GM23338 (cell line): ENCODE measurements around the gene ZFAND6. TPM values are rescaled to one million over a fixed set of nuclear protein-coding genes. Genes with fewer than 3 reads are reported as not detected.

ENCODE experiments used
- ATAC-seq: fragments of 200-7000 bp; cut with Tn5 transposase; 3 replicates; pipeline ENCODE4 v1.9.1; 2020
- DNase-seq: peaks from one replicate; pipeline ENCODE4 v3.0.0-alpha.2; 2015; ENCODE audit warnings: low spot score
- H2AFZ ChIP-seq: fragments of 200-600 bp; sonication (generic); 2 replicates; pipeline ENCODE4 v1.8.0; 2016; ENCODE audit warnings: antibody characterized with exemption, mild to moderate bottlenecking, moderate library complexity
- H3F3A ChIP-seq: fragments of 200-600 bp; sonication (generic); replicated peaks from 2 replicates; pipeline ENCODE4 v1.8.0; 2017; ENCODE audit warnings: antibody characterized with exemption, mixed run types, low read depth
- H3K27ac ChIP-seq: fragments of 200-600 bp; sonication (generic); 2 replicates; pipeline ENCODE4 v1.6.1; 2016; ENCODE audit warnings: low read depth
- H3K27me3 ChIP-seq: fragments of 200-600 bp; sonication (generic); 2 replicates; pipeline ENCODE4 v1.8.0; 2016; ENCODE audit warnings: mild to moderate bottlenecking, mixed run types, moderate library complexity; ENCODE audit not compliant: insufficient read depth
- H3K36me3 ChIP-seq: fragments of 200-600 bp; sonication (generic); 2 replicates; pipeline ENCODE4 v1.8.0; 2016; ENCODE audit warnings: mild to moderate bottlenecking; ENCODE audit not compliant: insufficient read depth
- H3K4me1 ChIP-seq: fragments of 200-600 bp; sonication (generic); 2 replicates; pipeline ENCODE4 v1.8.0; 2016; ENCODE audit warnings: mild to moderate bottlenecking, moderate library complexity; ENCODE audit not compliant: insufficient read depth
- H3K4me2 ChIP-seq: fragments of 200-600 bp; sonication (generic); 2 replicates; pipeline ENCODE4 v1.7.1; 2017; ENCODE audit warnings: mixed run types
- H3K4me3 ChIP-seq: fragments of 200-600 bp; sonication (generic); 2 replicates; pipeline ENCODE4 v1.6.1; 2016; ENCODE audit warnings: mixed run types
- H3K79me2 ChIP-seq: fragments of 200-600 bp; sonication (generic); replicated peaks from 2 replicates; pipeline ENCODE4 v1.8.0; 2017; ENCODE audit warnings: mild to moderate bottlenecking; ENCODE audit not compliant: insufficient read depth
- H3K9me2 ChIP-seq: fragments of 200-600 bp; sonication (generic); 2 replicates; pipeline ENCODE4 v1.8.0; 2017; ENCODE audit not compliant: insufficient read depth
- H4K20me1 ChIP-seq: fragments of 200-600 bp; sonication (generic); replicated peaks from 2 replicates; pipeline ENCODE4 v1.8.0; 2017; ENCODE audit warnings: mild to moderate bottlenecking; ENCODE audit not compliant: insufficient read depth
- H3K27ac Mint-ChIP-seq: 2 replicates; pipeline ENCODE4 v1.8.0; 2020; ENCODE audit warnings: inconsistent platforms, mild to moderate bottlenecking, moderate library complexity, mixed read lengths
- H3K27me3 Mint-ChIP-seq: 3 replicates; pipeline ENCODE4 v1.8.0; 2022; ENCODE audit warnings: low read depth, mild to moderate bottlenecking, moderate library complexity, mixed read lengths, inconsistent platforms; ENCODE audit not compliant: insufficient read depth, poor library complexity
- H3K36me3 Mint-ChIP-seq: 3 replicates; pipeline ENCODE4 v1.8.0; 2021; ENCODE audit warnings: low read depth, mild to moderate bottlenecking, inconsistent platforms, moderate library complexity, mixed read lengths
- H3K4me1 Mint-ChIP-seq: 3 replicates; pipeline ENCODE4 v1.8.0; 2020; ENCODE audit warnings: mild to moderate bottlenecking, inconsistent platforms, mixed read lengths
- H3K4me3 Mint-ChIP-seq: 3 replicates; pipeline ENCODE4 v1.8.0; 2021; ENCODE audit warnings: moderate library complexity, mild to moderate bottlenecking, inconsistent platforms, mixed read lengths
- H3K9me3 Mint-ChIP-seq: 3 replicates; pipeline ENCODE4 v1.8.0; 2020; ENCODE audit warnings: moderate library complexity, mild to moderate bottlenecking, inconsistent platforms, mixed read lengths
- CREB1 ChIP-seq: fragments of 250-450 bp; sonication (Bioruptor Pico); IDR thresholded peaks from 2 replicates; pipeline ENCODE4 v1.5.0; 2020; ENCODE audit warnings: low read depth, mild to moderate bottlenecking, moderate library complexity
- EZH2 ChIP-seq: fragments of 200-600 bp; sonication (generic); IDR thresholded peaks from one replicate; pipeline ENCODE4 v1.8.0; 2017; ENCODE audit warnings: antibody characterized with exemption, mild to moderate bottlenecking, low read depth; ENCODE audit not compliant: unreplicated experiment
- EZH2phosphoT487 ChIP-seq: fragments of 200-600 bp; sonication (generic); IDR thresholded peaks from one replicate; pipeline ENCODE4 v1.8.1; 2018; ENCODE audit warnings: antibody characterized with exemption; ENCODE audit not compliant: unreplicated experiment
- JUNB ChIP-seq: IDR thresholded peaks from one replicate; pipeline ENCODE4 v1.6.1; 2016; ENCODE audit warnings: antibody characterized with exemption; ENCODE audit not compliant: unreplicated experiment
- NANOG ChIP-seq: IDR thresholded peaks from 2 replicates; pipeline ENCODE4 v1.6.1; 2016; ENCODE audit warnings: antibody characterized with exemption, borderline replicate concordance
- POLR2AphosphoS5 ChIP-seq: IDR thresholded peaks from 2 replicates; pipeline ENCODE4 v1.6.1; 2016; ENCODE audit warnings: antibody characterized with exemption, low read depth
- STAT1 ChIP-seq: IDR thresholded peaks from one replicate; pipeline ENCODE4 v1.6.1; 2016; ENCODE audit warnings: antibody characterized with exemption; ENCODE audit not compliant: unreplicated experiment
- ZNF331 ChIP-seq: fragments of 250-450 bp; sonication (Bioruptor Pico); IDR thresholded peaks from 2 replicates; pipeline ENCODE4 v1.5.0; 2020; ENCODE audit warnings: low read depth, mild to moderate bottlenecking, moderate library complexity
- polyA plus RNA-seq: library from polyadenylated mRNA; unstranded; fragments of >200 nt; fragmentation: Nextera tagmentation; extraction: Ambion mirVana; gene quantifications from 2 replicates; pipeline ENCODE4 v1.2.1, GENCODE V29; 2016
- total RNA-seq: library from RNA; depleted of rRNA; stranded (reverse); fragments of >200 nt; shearing (Covaris generic); gene quantifications from 2 replicates; pipeline ENCODE4 v1.2.3, GENCODE V29; 2014
- TF ChIP-seq, protein P1 (sequence below), 2 experiments: fragments of 200-600 bp in 1 of 2; sonication (generic) in 1 of 2; conservative IDR thresholded peaks; 2 replicates each; pipeline versions ENCODE4 v1.5.1 to v1.6.1; 2016 to 2017; ENCODE audit warnings: antibody characterized with exemption in 2 of 2, low read depth in 2 of 2, mild to moderate bottlenecking in 2 of 2, moderate library complexity in 1 of 2
- TF ChIP-seq, protein P2 (sequence below): IDR thresholded peaks from one replicate; pipeline ENCODE4 v1.6.1; 2018; ENCODE audit warnings: antibody characterized with exemption; ENCODE audit not compliant: unreplicated experiment
- TF ChIP-seq, protein P3 (sequence below): fragments of 250-450 bp; sonication (Bioruptor Pico); IDR thresholded peaks from 2 replicates; pipeline ENCODE4 v1.5.0; 2020; ENCODE audit warnings: mild to moderate bottlenecking, moderate library complexity

ZFAND6 gene
- total and polyA plus RNA-seq, 2 experiments from 2014 or later = 205 to 292 TPM

DNA sequence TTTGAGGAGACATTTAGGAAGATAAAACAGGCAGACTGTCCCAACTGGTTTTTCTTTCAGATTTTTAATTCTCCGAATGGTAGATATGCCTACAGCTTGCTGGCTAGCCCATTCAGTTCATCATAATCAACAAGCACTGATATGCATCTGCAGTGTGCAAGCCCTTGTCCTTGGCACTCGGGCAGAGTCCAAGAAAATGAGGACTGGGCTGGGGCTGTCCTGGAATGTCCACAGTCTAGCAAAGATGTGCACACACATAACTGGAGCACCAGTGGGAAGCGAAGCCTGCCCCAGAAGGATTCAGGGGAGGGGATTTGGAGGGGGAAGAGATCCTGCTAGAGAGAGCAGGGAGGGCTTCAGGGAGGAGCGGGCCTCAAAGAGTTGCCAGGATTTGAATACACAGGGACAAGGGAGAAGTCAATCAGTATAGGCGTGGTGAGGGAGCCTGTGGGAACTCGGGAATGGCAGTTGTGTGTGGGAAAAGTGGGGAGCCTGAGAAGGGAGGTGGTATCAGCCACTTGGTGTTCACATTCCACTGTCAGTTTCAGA is 102.1 kb downstream of the ZFAND6 start (continued):
- TF ChIP-seq, protein P1, sequence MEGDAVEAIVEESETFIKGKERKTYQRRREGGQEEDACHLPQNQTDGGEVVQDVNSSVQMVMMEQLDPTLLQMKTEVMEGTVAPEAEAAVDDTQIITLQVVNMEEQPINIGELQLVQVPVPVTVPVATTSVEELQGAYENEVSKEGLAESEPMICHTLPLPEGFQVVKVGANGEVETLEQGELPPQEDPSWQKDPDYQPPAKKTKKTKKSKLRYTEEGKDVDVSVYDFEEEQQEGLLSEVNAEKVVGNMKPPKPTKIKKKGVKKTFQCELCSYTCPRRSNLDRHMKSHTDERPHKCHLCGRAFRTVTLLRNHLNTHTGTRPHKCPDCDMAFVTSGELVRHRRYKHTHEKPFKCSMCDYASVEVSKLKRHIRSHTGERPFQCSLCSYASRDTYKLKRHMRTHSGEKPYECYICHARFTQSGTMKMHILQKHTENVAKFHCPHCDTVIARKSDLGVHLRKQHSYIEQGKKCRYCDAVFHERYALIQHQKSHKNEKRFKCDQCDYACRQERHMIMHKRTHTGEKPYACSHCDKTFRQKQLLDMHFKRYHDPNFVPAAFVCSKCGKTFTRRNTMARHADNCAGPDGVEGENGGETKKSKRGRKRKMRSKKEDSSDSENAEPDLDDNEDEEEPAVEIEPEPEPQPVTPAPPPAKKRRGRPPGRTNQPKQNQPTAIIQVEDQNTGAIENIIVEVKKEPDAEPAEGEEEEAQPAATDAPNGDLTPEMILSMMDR (conservative IDR thresholded peaks at IDR 0.05; ENCODE audit: low read depth in 2 of 2) = no peak
- TF ChIP-seq EZH2phosphoT487 (no peak), NANOG (no peak), ZNF331 (CRISPR knock-in tag) (no peak), POLR2AphosphoS5 (no peak)

DNA sequence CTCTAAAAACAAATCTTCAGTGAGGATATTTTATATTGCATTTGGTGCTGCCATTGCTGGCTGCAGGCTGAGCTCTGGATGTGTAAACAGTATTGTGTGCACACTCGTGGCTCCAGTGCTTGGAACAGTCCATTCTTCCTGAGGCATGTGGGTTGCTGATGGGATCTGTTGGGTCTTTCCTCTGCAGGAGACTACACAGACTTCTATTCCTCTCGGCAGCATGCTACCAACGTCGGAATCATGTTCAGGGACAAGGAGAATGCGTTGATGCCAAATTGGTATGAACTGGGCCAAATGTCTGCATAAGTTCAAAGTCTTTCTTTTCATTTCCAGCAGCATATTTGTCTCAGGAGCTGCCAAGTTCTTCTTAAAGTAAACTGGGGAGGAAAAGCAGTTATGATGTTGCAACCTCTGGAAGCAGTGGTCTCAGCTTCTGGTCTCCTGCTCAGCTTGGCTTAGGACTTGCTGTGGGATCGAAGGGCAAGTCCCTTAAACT is 102.6 kb downstream of the ZFAND6 start:
- no peak overlapping the region for H3K27ac Mint-ChIP-seq
- Histone ChIP-seq H3K27me3 (no peaks in the 10 kb centered on the region), H2AFZ (no peak overlapping the region), H3K36me3 (no peaks in the 10 kb centered on the region; the same call in none of the 2 replicates), H3K4me1 (no peaks in the 10 kb centered on the region), H3K4me3 (no peak overlapping the region), H3K27ac (no peak overlapping the region), H3K4me2 (no peak overlapping the region), H3K9me2 (no peaks in the 10 kb centered on the region), H4K20me1 (no peaks in the 10 kb centered on the region), H3K79me2 (no peaks in the 10 kb centered on the region), H3F3A (no peaks in the 10 kb centered on the region)
- H3K27me3 Mint-ChIP-seq = peaks cover 7% of the 10 kb centered on the region
- H3K4me3 Mint-ChIP-seq = no peak overlapping the region
- H3K9me3 Mint-ChIP-seq = no peaks in the 10 kb centered on the region; the same call in 2 of the 3 replicates
- ATAC-seq (no peak), DNase-seq (no peak)
- no peaks in the 10 kb centered on the region for H3K4me1 Mint-ChIP-seq
- peaks cover 27% of the 10 kb centered on the region for H3K36me3 Mint-ChIP-seq
- no peak for TF ChIP-seq EZH2
- TF ChIP-seq, protein P2, sequence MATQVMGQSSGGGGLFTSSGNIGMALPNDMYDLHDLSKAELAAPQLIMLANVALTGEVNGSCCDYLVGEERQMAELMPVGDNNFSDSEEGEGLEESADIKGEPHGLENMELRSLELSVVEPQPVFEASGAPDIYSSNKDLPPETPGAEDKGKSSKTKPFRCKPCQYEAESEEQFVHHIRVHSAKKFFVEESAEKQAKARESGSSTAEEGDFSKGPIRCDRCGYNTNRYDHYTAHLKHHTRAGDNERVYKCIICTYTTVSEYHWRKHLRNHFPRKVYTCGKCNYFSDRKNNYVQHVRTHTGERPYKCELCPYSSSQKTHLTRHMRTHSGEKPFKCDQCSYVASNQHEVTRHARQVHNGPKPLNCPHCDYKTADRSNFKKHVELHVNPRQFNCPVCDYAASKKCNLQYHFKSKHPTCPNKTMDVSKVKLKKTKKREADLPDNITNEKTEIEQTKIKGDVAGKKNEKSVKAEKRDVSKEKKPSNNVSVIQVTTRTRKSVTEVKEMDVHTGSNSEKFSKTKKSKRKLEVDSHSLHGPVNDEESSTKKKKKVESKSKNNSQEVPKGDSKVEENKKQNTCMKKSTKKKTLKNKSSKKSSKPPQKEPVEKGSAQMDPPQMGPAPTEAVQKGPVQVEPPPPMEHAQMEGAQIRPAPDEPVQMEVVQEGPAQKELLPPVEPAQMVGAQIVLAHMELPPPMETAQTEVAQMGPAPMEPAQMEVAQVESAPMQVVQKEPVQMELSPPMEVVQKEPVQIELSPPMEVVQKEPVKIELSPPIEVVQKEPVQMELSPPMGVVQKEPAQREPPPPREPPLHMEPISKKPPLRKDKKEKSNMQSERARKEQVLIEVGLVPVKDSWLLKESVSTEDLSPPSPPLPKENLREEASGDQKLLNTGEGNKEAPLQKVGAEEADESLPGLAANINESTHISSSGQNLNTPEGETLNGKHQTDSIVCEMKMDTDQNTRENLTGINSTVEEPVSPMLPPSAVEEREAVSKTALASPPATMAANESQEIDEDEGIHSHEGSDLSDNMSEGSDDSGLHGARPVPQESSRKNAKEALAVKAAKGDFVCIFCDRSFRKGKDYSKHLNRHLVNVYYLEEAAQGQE = no peak
- TF ChIP-seq, protein P3, sequence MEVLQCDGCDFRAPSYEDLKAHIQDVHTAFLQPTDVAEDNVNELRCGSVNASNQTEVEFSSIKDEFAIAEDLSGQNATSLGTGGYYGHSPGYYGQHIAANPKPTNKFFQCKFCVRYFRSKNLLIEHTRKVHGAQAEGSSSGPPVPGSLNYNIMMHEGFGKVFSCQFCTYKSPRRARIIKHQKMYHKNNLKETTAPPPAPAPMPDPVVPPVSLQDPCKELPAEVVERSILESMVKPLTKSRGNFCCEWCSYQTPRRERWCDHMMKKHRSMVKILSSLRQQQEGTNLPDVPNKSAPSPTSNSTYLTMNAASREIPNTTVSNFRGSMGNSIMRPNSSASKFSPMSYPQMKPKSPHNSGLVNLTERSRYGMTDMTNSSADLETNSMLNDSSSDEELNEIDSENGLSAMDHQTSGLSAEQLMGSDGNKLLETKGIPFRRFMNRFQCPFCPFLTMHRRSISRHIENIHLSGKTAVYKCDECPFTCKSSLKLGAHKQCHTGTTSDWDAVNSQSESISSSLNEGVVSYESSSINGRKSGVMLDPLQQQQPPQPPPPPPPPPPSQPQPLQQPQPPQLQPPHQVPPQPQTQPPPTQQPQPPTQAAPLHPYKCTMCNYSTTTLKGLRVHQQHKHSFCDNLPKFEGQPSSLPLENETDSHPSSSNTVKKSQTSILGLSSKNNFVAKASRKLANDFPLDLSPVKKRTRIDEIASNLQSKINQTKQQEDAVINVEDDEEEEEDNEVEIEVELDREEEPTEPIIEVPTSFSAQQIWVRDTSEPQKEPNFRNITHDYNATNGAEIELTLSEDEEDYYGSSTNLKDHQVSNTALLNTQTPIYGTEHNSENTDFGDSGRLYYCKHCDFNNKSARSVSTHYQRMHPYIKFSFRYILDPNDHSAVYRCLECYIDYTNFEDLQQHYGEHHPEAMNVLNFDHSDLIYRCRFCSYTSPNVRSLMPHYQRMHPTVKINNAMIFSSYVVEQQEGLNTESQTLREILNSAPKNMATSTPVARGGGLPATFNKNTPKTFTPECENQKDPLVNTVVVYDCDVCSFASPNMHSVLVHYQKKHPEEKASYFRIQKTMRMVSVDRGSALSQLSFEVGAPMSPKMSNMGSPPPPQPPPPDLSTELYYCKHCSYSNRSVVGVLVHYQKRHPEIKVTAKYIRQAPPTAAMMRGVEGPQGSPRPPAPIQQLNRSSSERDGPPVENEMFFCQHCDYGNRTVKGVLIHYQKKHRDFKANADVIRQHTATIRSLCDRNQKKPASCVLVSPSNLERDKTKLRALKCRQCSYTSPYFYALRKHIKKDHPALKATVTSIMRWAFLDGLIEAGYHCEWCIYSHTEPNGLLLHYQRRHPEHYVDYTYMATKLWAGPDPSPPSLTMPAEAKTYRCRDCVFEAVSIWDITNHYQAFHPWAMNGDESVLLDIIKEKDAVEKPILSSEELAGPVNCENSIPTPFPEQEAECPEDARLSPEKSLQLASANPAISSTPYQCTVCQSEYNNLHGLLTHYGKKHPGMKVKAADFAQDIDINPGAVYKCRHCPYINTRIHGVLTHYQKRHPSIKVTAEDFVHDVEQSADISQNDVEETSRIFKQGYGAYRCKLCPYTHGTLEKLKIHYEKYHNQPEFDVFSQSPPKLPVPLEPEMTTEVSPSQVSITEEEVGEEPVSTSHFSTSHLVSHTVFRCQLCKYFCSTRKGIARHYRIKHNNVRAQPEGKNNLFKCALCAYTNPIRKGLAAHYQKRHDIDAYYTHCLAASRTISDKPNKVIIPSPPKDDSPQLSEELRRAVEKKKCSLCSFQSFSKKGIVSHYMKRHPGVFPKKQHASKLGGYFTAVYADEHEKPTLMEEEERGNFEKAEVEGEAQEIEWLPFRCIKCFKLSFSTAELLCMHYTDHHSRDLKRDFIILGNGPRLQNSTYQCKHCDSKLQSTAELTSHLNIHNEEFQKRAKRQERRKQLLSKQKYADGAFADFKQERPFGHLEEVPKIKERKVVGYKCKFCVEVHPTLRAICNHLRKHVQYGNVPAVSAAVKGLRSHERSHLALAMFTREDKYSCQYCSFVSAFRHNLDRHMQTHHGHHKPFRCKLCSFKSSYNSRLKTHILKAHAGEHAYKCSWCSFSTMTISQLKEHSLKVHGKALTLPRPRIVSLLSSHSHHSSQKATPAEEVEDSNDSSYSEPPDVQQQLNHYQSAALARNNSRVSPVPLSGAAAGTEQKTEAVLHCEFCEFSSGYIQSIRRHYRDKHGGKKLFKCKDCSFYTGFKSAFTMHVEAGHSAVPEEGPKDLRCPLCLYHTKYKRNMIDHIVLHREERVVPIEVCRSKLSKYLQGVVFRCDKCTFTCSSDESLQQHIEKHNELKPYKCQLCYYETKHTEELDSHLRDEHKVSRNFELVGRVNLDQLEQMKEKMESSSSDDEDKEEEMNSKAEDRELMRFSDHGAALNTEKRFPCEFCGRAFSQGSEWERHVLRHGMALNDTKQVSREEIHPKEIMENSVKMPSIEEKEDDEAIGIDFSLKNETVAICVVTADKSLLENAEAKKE (CRISPR knock-in tag) = no peak
- TF ChIP-seq JUNB = no peak
- TF ChIP-seq ZNF331 (CRISPR knock-in tag) = no peak
- no peak for TF ChIP-seq STAT1
- TF ChIP-seq CREB1 (CRISPR knock-in tag) = no peak
- TF ChIP-seq NANOG = no peak
- TF ChIP-seq EZH2phosphoT487 = no peak
- TF ChIP-seq POLR2AphosphoS5 = no peak
